Stimulated activated CD8-positive, alpha-beta memory T cell treated with anti-CD3 and anti-CD28 coated beads, Interleukin-12 subunit alpha, Interleukin-12 subunit beta, amount 100 ng/mL, for 1 hour (primary cell): ENCODE results near the gene NDUFS5.
"Not testable (repeated sequence)": the region's sequence is repeated elsewhere in the genome, so short reads cannot be mapped to it uniquely, and the experiment has no call there.

Experiments
- DNase-seq: peaks from one replicate; pipeline ENCODE4 v3.0.0-alpha.2; 2020; ENCODE audit warnings: low read depth

Gene NDUFS5

DNA sequence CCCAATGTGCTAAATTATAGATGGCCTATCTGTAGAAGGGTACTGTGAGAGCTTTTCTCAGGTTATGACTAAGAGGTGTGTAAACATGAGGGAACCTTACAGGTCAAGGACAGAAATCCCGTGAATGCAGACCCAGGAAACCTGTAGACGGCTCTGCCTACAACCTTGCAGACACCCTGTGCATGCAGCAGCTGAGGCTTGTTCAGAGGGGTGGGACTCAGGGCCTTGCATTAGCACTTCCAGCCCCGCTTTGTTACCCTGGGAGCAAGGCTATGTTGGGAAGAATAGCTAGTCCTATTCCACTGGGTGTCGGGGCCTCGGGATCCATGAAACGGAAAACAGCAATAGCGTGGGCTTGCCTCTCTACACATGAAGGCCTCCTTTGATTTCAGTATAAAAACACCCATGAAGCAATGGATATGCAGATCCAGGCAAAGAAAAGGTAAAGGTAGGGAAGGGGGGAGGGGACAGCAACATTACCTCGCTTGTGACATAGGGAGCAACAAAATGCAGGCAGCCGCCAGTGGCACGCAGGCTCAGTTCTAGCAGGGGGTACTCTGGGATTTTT lies 9.5 kb upstream of the NDUFS5 start:
- no peak for DNase-seq

DNA sequence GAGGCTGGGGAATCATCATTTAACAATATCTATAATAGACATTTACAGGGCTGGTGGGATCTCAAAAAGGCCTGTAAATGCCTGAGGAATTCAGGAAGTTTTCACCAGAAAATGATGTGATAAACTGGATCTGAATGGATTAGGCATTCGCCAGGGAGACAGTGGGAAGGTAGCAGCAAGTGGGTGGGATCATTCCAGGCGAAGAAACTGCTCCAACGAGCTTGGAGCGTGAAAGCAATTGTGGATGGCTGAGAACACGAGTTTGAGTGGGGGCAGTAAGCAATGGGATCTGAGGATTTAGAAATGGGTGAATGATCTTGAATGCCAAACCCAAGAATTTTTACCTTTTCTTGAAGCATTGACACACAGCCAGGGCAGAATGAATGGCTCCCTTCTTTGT lies 8.9 kb upstream of the NDUFS5 start:
- no peak for DNase-seq

DNA sequence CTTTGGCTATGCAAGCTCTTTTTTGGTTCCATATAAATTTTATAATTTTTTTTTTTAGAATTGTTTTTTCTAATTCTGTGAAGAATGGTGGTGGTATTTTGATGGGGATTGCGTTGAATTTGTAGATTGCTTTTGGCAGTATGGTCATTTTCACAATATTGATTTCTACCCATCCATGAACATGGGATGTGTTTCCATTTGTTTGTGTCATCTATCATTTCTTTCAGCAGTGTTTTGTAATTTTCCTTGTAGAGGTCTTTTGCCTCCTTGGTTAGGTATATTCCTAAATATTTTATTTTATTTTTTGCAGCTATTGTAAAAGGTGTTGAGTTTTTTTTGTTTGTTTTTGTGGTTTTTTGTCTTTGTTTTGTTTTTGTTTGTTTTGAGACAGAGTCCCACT lies 5.7 kb upstream of the NDUFS5 start:
- not testable (repeated sequence) for DNase-seq

DNA sequence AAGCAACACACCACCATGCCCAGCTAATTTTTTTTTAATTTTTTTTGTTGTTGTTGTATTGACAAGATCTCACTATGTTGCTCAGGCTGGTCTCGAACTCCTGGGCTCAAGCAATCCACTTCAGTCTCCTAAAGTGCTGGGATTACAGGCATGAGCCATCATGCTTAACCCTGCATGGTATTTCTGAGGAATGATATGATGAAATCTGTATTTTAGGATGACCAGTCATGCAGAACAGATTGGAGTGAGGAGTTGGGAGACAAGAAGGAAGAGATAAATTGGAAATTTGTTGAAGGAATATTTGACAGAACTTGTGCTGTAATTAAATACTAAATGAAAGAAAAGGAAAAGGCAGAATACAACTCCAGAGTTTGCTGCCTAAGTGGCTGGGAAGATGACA lies 4.7 kb upstream of the NDUFS5 start:
- DNase-seq, result no peak

DNA sequence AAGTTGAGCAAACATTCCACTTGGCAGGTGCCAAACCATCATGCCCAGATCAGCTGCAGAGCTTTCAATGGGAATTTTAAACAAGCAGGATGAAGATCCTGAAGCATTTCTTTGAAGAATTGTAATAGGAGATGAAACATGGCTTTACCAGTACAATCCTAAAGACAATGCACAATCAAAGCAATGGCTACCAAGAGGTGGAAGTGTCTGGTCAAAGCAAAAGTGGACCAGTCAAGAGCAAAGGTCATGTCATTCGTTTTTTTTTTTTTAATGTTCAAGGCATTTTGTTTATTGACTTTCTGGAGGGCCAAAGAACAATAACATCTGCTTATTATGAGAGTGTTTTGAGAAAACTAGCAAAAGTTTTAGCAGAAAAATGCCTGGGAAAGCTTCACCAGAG lies 3.0 kb upstream of the NDUFS5 start:
- no peak for DNase-seq

DNA sequence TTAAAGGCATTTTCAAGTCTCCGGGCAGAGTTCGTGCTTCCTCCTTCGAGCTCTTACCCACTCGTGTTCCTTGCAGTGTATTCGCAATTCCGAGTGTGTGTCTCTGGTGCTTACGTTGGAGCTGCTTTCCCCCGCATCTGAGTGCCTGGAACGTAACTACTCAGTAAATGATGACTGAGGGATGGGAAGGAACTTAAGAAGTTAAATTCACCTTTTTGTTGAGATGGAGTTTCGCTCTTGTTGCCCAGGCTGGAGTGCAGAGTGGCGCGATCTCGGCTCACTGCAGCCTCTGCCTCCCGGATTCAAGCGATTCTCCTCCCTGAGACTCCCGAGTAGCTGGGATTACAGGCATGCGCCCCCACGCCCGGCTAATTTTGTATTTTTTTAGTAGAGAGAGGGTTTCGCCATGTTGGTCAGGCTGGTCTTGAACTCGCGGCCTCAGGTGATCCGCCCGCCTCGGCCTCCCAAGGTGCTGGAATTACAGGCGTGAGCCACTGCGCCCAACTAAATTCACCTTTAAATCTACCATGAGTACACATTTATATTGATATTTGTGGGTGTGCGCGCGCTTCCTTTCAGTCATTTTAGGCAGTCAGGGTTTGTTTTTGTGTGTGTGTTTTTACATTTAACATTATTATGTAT lies 837 bp downstream of the NDUFS5 start:
- DNase-seq, result no peak

DNA sequence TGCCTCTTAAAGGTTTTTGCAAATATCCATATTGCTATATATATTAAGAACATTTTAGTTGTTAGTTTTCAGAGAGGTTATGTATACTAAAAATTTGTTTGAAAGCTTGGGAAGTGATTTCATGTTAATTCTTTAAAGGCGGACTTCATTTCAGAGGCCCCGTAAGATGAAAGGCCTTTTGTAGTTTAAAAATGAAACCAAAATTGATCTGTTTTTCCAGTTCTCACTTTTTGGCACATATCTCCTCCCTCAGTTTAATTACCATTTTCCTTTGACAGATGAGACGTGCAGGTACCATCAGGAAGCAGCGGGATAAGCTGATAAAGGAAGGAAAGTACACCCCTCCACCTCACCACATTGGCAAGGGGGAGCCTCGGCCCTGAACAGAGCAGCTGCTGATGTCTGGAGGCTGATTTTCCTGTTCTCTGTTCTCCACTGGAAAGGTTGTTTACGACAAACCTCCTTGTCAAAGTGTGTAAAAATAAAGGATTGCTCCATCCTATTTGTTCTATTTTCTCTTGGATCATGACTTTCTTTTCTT lies 8.0 kb downstream of the NDUFS5 start:
- DNase-seq, result no peak

DNA sequence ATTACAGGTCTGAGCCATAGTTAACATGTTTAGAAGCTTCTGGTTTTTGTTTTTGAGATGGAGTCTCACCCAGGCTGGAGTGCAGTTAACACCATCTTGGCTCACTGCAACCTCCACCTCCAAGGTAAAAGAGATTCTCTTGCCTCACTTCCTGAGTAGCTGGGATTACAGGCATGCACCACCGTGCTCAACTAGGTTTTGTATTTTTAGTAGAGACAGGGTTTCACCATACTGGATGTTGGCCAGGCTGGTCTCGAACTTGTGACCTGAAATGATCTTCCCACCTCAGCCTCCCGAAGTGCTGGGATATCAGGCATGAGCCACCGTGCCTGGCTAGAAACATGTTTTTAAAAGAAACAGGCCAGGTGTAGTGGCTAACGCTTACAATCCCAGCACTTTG lies 10.5 kb downstream of the NDUFS5 start:
- no peak for DNase-seq

DNA sequence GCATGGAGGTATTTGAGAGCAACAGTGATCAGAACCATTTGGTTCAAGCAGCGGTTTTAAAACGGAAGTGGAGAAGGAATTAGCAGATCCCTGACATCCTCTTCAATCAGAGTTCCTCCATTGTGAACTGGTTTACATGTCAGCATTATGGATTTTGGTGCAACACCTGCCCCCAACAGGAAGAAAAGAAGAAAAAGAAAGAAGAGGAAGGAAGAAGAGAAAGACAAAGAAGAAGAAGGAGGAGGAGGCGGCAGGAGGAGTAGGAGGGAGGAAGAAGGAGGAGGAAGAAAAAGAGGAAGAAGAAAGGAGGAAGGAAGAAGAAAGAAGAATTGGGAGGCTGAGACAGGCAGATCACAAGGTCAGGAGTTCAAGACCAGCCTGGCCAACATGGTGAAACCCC lies 17.4 kb downstream of the NDUFS5 start:
- no peak for DNase-seq

DNA sequence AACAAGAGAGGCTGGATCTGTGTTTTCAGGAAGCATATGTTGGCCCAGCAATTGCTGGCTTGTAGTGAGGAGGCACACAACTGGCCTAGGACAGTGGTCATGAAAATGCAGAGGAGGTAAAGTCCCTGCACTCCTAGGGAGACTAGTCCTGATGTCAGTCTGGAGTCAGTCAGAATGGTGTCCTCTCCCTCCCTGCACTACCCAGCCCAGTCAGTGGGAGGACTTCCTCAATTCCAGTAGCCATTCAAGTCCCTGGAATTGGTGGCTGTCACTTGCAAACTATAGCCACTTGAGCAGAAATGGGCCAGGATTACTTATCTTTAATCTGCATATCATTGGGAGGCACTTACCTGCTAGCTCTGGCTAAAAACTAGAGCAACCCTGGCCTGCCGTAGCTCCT lies 18.6 kb downstream of the NDUFS5 start:
- DNase-seq, result no peak

DNA sequence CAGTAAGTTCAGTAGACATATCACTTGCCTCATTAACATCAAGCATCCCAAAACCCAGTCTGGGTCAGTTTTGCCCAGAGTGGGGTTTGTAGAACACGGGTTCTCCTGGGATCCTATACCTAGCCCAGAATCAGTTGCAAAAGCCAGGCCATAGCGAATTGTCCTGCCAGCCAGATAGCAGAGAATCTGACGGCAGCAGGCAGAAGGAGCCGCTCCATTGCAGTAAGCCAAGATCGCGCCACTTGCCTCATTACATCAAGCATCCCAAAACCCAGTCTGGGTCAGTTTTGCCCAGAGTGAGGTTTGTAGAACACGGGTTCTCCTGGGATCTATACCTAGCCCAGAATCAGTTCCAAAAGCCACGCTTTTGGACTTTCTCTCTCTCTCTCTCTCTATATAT lies 19.1 kb downstream of the NDUFS5 start:
- no peak for DNase-seq

DNA sequence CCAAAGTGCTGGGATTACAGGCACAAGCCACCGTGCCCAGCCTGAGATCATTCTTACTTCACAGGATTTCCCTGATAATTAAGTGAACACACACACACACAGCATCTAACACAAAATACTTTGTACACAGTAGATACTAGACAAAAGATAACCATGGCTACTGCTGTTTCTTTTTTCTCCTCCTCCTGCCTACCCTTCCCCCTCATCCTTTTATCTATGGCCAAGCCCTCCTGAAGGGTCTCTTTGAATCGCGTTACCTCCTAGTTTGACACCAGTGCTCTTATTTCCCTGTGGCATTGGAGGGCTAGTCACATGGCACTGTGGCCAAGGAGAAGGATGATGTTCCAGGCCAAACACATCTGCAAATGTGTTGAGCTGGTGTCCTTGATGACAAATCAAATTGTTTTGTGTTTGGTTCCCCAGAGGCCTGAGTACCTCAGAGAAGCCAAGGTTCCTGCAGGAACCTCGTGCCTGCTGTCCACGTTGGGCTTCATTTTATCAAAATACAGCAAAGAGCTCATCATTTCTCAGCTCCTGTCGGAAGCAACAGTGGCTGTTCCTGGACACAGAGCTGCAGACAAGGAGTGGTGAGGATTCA lies 20.6 kb downstream of the NDUFS5 start:
- no peak for DNase-seq

DNA sequence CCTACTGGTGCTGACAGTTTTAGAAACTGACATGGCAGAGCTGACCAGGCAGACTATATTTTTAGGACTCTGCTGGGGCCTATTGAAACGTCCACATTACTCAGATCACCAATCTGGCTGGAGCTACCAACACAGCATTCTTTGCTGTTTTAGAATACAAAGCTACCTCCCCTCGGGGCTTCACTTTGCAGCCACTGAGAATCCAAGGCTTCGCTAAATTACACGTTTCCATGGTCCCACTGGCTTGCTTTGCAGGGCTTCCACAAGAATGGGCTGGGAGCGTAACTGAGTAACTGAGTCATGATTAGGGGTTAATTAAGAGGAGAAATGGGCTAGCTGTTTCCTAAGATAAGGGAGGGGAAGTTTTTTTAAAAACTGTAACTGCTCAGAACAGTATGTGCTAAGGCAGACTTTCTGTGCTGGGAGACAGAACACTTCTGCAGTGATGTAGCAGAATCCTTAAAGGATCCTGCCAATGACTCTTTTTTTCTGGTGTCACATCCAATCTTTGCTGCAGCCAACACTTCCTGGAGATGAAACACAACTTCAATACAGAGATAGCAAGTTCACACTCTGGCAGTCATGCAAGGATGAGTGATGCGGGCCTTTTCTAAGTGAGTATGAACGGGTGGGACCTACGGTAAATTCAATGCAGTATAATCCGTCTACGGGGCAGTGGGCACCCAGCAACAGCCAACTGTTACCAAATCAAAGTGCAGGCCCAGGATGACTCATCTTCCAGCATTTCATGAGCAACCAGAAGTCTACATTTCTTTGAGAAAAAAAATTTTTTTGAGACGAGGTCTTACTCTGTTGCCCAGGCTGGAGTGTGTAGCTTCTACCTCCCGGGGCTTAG lies 21.5 kb downstream of the NDUFS5 start:
- no peak for DNase-seq

DNA sequence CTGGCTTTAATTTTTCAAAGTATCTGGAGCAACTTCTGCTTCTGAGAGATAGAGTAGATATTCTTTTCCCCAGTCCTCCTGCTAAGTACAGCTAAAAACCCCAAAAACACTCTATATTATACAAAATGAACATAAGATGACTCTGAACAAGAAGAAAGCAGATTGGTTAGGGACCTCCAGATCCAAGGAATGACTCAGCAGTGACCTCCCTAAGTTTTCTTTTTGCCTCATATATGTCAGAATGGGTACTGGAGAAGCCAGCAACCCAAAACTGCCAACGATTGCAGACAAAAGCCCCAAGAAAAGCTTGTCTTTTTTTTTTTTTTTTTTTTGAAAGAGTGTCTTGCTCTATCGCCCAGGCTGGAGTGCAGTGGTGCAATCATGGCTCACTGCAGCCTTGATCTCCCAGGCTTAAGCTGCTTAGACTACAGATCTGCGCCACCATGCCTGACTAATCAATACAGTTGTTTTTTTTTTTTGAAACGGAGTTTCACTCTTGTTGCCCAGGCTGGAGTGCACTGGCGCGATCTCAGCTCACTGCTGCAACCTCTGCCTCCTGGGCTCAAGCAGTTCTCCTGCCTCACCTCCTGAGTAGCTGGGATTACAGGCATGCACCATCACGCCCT lies 22.7 kb downstream of the NDUFS5 start:
- DNase-seq, result no peak

DNA sequence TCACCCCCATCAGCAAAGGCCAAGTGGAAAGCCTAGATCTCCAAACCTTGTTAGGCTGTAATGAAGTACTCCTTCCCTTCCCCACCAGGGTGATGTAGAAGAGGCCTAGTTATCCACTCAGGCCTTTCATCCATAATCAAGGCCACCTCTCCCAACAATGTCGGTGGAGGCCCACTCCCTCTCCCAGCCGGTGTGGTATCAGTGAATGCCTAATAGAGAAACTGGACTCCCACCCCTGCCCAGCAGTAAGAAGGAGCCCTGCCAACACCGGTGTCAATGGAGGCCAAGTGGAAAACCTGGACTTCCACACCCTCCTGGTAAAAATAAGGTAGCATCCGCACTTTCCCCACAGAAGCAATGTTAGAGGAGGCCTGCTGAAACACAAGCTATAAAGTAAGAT lies 23.9 kb downstream of the NDUFS5 start:
- DNase-seq, result no peak

DNA sequence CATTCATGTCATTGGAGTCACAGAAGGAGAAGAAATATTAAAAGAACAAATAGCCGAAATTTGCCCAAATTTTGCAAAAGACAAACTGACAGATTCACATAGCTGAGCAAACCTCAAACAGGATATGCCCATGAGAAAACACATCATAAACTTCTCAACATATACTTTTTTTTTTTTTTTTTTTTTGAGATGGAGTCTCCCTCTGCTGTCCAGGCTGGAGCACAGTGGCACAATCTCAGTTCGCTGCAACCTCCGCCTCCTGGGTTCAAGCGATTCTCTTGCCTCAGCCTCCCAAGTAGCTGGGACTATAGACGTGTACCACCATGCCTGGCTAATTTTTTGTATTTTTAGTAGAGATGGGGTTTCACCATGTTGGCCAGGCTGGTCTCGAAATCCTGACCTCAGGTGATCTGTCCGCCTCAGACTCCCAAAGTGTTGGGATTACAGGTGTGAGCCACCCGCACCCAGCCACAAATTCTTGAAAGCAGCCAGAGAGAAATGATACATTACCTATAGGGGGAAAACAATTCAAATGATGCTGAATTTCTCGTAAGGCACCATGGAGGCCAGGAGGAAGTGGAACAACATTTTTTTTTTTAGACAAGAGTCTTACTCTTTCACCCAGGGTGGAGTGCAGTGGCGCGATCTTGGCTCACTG lies 25.2 kb downstream of the NDUFS5 start:
- not testable (repeated sequence) for DNase-seq

DNA sequence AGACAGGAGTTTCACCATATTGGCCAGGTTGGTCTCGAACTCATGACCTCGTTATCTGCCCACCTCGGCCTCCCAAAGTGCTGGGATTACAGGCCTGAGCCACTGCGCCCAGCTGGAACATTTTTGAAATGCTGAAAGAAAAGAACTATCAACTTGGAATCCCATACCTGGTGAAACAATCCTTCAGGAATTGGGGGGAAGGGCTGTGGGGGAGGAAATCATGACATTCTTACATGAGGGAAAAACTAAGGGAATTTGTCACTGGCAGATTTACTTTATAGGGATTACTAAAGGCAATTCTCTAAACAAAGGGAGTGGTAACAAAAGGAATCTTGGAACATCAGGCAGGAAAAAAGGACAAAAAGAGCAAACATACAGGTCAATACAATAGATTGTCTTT lies 25.8 kb downstream of the NDUFS5 start:
- no peak for DNase-seq

DNA sequence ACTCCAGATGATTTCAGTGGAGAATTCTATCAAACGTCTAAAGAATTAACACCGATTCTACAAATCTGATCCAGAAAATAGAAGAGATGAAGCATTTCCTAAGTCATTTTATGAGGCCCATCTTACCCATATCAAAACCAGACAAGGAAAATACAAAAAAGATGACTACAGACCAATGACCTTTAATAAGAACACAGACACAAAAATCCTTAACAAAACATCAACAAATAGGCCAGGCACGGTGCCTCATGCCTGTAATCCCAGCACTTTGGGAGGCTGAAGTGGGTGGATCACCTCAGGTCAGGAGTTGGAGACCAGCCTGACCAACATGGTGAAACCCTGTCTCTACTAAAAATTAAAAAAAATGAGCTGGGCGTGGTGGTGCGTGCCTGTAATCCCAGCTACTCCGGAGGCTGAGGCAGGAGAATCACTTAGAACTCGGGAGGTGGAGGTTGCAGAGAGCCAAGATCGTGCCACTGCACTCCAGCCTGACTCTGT lies 29.1 kb downstream of the NDUFS5 start:
- DNase-seq, result not testable (repeated sequence)

DNA sequence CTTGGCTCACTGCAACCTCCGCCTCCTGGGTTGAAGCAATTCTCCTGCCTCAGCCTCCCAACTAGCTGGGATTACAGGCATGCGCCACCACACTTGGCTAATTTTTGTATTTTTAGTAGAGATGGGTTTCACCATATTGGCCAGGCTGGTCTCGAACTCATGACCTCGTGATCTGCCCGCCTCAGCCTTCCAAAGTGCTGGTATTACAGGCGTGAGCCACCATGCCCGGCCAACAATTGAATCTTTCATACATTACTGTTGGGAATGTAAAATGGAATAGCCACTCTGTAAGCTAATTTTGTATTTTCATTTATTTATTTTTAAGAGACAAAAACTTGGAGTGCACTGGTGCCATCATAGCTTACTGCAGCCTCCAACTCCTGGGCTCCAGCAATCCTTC lies 35.4 kb downstream of the NDUFS5 start:
- not testable (repeated sequence) for DNase-seq

DNA sequence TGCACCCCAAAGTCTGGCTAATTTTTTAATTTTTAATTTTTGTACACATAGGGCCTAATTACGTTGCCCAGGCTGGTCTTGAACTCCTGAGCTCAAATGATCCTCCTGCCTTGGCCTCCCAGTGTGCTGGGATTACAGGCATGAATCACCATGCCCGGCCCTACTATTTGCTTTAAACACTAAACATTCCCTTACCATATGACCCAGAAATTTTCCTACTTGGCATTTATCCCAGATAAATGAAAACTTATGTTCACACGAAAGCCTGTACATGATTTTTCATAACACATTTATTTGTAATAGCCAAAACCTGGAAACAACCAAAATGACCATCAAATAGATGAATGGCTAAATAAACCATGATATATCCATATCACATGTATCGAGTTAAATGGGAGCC lies 35.8 kb downstream of the NDUFS5 start:
- DNase-seq, result no peak

DNA sequence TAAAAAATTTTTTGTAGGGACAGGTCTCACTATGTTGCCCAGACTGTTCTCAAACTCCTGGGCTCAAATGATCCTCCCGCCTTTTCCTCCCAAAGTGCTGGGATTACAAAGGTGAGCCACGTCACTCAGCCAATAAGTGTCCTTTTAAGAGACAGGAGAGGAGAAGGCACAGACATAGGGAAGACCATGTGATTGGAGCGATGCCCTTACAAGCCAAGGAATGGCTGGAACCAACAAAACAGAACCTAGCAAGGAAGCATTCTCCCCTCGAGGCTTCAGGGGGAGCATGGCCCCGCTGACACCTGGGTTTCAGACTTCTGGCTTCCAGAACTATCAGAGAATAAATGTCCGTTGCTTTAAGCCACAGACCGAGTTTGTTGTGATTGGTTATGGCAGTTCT lies 37.0 kb downstream of the NDUFS5 start:
- DNase-seq, result no peak

DNA sequence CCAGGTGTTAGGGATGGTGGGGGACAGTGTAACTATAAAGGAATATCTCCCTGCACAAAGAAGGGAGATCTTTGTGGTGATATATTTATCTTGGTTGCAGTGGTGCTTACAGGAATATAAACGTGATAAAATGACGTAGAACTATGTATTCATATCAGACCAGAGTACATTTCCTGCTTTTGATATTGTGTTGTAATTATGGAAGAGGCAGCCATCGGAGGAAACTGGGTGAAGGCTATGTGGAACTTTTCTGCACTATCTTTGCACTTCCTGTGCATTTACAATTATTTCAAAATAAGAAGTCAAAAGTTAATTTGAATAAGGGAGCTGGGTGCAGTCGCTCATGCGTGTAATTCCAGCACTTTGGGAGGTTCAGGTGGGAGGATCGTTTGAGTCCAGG lies 37.6 kb downstream of the NDUFS5 start:
- DNase-seq, result no peak
